HCEC 1CT (cell line): ENCODE data around the gene TFCP2L1.
"Not testable (repeated sequence)": the region's sequence is repeated elsewhere in the genome, so short reads cannot be mapped to it uniquely, and the experiment has no call there.

Source experiments
- DNase-seq: peaks from one replicate; pipeline ENCODE4 v3.0.0-alpha.2; 2017

TFCP2L1 gene

DNA sequence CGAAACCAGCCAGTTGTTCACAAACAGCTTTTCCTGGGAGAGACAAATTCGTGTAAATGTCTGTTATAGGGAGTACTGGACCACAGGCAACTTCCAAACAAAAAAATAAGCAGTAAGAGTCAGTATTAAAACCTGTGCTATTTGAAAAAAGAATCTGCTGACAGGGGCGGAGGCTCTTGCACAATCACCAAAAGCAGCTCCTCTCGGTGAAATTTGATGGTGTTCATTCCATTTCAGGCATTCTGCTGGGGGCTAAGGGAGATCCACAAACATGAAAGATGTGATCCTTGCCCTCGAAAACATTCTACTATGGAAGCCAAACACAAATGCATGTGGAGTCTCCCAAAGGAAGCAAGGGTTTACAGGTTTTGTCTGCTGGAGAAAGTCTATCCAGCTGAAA is 45.0 kb downstream of the TFCP2L1 start:
- DNase-seq = no peak

DNA sequence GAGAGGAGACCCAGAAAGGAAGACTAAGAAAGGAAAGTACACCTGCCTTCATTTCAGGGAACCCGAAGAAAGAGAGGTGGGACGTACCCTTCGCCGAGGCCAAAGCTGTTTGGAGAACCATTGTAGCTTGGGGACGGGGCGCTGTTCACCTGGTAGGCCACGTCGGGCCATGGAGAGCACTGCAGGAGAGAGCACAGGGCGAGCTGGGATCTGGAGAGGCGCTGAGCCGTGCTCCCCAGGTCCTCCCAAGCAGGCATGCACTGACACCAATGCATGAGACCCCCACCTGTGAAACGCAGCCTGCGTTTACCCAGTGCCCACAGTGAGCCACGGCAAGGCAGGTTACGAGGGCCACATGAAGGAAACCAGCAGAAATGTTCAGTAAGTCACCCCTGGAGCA is 45.5 kb downstream of the TFCP2L1 start:
- DNase-seq = no peak

DNA sequence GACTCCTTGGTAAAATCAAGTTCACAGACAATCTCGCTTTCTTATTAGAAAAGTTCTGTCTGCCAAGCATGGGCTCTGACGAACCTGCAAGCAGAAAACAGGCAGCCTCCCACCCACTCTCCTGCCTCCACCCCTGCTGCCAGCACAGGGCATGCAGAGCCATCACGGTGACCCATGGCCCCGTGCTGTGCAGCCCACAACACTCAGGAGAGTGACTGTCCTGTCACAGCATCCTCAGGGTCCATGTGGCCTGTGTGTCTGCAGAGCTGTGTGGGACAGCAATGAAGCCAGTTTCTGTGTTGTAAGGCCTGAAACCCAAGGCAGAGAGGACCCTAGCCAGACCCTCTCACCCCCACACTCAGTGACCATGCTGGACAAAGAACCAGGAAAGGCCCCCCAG is 46.2 kb downstream of the TFCP2L1 start:
- no peak for DNase-seq

DNA sequence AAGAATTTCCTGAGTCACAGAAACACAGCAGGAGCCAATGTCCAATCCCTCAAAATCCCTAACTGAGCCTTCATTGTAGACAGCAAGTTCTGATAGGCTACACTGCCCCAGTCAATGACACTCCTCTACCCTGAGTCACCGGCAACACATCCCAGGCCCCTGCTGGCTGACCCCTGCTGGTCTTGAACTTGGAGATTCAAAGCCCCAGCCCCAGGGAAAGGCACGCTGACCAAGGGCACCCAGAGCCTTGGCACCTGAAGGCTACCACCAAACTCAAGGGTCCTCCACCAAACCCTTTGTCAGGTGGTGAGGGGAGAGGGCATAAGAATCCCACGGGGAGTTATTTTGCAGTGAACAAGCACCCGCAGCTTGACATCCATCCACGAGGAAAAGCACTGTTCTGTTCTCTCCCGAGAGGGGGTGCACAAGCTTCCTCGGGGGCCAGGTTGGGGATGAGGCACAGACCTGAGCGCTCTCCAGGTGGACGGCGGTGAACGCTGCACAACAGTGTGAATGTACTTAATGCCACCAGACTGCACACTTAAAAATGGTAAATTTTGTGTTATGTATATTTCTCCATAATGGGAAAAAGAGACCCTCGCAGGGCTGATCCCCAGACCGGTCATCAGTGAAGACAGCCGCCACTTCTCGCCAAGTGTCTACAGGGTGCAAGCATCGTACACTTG is 46.9 kb downstream of the TFCP2L1 start:
- no peak for DNase-seq

DNA sequence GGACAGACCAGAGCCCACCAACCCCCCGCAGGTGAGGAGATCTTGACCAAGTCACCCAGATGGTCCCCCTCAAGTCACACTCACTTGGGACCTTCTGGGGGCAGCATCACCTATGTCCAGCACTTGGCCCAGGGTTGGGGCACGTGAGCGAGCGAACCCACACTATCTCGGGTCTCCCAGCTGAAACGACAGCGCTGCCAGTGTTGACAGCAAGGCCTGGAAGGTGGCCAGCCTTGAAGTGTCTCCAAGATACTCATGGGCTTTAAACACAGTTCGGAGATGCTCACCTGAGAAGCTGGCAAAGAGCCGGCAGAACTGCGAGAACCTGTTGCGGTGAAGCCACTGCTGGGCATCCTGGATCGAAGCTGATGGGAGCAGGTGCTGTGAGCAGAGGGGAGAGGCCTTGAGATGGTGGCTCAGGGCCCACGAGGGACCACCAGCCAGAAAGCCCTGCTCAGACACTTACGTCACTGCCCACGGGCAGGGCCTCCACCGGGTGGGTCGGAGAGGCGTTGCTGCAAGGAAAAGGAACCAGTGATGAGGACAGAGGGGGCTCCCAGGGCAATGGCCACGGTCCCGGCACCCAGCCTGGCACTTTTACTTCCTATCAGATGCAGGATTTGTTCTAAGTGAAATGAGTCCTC is 47.5 kb downstream of the TFCP2L1 start:
- no peak for DNase-seq

DNA sequence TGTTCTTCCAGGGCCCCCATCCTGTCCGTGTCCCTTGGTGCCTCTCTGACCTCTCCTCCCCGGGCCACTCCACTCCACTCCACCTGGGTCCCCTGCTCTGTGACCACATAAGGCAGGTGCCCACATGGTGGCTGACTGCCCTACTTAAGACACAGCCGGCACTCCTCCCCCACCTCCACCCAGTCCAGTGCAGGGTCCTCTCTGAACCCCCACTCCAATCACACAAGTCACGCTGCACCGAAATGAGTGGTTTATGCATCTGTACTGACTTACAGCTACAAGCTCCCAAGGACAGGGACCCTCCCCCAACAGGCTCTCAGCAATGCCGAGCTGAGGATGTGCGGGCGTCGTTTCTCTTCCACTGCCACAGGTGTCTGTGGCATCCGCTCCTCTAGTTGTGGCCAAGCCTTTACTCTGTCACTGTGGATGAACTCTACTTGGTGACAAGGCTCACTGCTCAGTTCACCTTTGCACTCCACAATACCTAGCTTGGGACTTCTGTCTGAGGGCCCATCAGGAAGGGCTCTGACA is 48.3 kb downstream of the TFCP2L1 start:
- no peak for DNase-seq

DNA sequence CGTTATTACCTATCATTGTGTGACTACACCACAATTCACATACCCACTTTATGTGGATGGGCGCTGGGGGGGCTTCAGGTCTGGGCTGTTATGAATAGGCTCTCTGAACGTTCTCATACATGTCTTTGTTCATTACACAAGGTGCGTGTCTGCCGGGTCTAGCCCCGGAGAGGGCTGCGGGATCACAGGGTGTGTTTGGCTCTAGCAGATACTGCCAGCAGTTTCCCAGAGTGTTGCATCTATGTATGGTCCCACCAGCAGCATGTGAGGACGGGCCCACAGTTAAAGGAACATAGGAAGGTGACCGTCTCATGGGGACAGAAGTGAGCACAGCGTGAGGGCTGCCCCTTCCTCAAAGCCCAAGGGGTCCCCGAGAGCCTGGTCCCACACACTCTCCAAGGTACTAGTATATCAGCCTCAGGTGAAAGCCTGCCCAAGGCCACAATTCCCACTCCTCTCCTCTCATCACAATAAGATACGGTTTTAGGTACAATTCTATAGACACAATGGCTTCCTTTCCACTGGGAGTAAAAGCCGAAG is 48.8 kb downstream of the TFCP2L1 start:
- DNase-seq = no peak

DNA sequence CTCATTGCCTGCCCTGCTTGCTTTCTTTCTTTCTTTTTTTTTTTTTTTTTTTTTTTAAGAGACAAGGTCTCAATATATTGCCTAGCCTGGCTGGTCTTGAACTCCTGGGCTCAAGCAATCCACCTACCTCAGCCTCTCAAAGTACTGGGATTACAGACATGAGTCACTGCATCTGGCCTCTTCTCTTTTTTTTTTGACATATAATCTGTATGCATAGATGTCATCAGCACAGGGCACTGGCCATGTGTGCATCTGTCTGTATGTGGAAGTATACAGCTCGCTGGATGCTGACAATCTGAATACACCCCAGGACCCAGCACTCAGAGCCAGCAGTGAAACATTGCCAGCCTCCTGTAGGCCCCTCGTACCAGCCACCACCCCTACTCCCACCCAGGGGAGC is 49.5 kb downstream of the TFCP2L1 start:
- DNase-seq = peak; percentile 16

DNA sequence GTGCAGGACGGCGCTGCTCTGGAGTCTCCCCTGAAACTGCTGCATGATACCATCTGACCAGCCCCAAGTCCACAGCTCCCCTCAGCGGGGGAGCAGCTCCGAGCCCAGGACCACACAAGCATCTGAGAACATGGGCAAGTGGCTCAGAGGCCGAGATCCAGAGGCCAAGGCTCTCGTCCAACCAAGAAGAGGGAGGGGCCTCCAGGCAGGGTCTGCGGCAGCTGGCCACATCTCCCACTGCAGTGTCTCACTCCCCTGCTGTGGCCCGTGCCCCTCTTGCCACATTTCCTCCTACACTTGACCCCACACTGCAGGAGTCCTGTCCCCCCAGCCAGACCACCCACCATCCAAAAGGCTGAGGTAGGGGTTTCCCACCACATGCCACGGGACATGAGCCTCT is 50.2 kb downstream of the TFCP2L1 start:
- no peak for DNase-seq

DNA sequence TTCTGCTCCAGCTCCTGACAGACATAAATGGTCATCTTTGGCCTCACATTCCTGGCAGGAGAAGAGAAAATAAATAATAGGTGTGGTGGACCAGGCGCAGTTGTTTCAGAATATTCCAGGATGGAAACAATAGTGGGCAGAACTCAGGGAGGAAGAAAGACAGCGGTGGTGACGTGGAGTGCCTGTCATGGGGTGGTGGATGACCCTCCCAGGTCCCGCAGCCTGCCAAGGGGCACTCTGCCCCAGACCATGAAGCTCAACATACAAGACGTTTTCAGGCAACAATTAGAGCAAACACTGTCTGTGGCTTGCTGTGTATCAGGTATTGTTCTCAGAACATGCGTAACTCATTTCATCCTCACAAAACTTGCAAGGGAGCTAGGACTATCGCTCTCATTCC is 50.9 kb downstream of the TFCP2L1 start:
- no peak for DNase-seq

DNA sequence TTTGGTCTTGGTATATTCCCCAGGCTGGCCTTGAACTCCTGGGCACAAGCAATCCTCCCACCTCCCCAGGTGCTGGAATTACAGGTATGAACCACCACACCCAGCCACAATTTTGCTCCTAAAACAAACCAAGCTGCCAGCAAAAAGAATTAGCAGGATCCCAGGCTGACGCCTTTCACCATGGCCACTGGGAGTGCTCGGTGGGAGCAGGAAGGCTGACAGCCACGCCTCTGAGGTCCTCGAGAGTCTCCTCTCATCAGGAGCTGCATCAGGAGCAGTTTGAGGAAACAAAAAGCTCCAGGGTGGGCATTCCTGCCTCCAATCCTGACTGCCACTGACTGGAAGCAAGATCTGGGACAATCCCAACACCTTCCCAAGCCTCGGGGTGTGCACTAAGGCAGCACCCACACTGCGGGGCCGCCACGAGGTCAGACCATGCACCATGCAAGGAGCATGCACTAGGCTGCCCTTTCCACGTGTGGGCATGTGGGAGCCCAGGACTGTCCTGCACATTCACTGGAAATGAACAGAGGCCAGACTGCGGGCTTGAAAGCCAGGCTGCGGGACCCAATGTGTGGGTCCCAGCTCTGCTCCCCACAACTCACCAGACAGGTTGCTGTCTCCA is 51.4 kb downstream of the TFCP2L1 start:
- DNase-seq = no peak

DNA sequence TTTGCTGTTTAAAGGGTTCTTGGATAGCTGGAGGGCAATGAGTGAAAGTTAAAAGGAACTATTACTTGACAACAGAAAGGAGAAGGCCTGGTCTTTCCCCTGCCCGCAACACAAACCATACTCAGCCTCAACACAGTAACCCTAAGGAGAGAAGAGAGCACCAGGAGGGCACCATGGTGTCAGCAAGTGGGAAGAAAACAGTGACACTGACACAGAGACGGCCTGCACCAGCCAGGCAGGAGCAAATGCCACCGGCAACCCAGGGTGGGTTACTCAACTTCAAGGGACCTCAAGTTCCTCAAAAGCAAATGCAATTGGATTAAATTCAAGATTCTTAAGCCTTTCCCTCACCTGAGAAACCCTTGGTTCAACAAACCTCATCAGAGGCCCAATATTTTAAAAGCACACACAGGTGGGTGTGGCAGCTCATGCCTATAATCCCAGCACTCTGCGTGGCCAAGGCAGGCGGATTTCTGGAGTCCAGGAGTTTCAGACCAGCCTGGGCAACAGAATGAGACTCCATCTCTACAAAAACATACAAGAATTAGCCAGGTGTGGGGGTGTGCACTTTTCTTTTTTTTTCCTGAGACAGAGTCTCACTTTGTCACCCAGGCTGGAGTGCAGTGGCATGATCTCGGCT is 52.3 kb downstream of the TFCP2L1 start:
- no peak for DNase-seq

DNA sequence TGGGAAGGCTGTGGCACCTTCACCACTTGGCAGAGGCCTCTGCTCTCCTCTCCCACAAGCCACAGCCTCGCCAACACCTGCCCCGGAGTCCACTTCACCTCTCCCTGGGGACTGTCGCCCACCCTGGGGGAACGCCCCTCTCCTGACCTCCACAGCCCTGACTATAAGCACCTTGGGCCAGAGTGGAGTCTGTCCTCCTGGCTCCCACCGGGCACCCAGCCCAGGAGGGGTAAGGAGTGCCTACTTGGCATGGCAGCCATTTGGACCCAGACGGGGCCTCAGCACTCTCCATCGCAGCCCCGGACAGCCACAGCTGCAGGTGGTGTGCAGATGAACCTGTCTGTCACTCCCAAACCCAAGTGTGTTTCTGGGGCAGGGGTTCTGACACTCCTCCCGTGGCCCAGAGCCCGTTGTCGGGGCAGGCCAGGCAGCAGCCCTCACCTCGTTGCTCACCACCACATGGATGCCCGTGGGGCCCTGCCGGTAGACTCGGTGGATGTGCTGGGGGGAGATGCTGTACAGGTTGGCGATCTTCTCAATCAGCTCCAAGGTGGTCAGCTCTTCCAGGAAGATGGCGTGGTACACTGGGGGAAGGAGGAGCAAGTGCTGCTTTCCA is 53.5 kb downstream of the TFCP2L1 start:
- no peak for DNase-seq

DNA sequence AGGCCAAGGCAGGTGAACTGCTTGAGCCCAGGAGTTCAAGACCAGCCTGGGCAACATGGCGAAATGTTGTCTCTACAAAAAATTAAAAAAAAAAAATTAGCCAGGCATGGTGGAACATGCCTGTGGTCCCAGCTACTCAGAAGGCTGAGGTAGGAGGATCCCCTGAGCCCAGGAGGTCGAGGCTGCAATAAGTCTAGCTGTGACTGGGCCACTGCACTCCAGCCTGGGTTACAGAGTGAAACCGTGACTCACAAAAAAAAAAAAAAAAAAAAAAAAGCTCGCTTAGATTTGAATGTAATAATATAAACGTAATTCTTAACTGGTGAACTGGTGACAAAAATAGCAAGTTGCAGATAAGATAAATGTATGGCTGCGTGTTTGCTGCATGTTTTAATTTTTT is 56.5 kb downstream of the TFCP2L1 start:
- no peak for DNase-seq

DNA sequence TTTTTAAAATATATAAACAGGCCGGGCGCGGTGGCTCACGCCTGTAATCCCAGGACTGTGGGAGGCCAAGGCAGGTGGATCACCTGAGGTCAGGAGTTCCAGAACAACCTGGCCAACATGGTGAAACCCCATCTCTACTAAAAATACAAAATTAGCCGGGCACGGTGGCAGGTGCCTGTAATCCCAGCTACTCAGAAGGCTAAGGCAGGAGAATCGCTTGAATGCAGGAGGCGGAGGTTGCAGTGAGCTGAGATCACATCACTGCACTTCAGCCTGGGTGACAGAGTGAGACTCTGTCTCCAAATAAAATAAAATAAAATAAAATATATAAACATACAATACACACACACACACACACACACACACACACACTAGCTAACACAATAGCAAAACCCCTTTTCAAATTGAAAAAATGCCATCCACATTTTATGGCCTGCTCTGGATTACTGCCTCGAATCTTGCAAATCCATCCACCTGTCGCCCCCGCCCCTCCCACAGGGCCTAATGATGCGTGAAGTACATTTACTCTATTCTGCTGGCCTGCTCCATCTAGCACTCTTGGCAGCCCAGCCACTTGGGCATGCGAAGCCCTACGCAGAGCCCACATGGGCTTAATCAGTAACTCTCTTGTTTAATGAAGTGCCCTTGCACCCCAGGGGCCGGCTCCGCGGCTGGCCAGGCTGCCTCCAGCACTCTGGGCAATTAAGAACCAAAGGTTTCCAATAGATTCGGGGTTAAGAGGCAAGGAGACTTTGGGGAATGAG is 57.4 kb downstream of the TFCP2L1 start:
- not testable (repeated sequence) for DNase-seq

DNA sequence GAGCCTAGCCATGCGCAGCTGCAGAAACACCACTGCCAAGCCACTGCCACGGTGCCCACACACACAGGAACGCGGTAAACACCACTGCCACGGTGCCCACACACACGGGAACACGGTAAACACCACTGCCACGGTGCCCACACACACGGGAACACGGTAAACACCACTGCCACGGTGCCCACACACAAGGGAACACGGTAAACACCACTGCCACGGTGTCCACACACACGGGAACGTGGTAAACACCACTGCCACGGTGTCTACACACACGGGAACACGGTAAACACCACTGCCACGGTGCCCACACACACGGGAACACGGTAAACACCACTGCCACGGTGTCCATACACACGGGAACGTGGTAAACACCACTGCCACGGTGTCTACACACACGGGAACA is 59.3 kb downstream of the TFCP2L1 start:
- not testable (repeated sequence) for DNase-seq

DNA sequence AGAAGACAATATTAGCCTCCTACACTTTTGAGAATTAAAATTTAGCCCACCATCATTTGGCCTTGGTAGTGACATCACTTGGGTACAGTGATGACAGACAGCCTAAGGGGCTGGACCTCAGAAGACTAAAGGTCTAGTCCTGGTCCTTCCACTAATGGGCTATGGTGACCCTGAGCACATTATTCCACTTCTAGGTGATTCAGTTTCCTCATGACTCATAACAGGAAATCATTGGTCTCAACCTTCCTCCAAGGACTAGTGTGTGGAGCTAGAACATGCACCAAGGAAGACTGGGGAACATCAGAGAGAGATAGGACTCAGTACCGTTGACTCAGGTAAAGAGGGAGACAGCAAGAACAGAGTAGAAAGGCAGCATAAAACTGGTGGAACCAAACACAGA is 64.0 kb downstream of the TFCP2L1 start:
- DNase-seq = peak; percentile 6

DNA sequence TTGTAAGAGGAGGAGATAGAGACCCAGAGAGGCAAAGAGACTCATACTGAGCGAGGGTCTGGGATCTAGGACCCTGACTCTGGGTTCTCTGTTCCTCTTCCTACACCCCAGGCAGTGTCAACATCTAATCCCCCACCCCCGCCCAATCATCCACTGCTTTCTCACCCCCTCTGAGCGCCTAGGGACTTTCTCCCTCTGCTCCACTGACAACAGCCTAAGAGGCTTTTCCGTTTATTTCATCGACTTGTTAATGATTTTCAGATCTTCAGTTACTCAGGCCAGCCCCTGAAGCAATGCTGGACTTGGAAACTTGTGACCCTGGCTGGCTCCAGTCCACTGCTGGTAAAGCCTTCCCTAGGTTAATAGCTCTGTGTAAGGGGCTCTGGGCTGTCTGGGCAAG is 65.1 kb downstream of the TFCP2L1 start:
- DNase-seq = no peak

DNA sequence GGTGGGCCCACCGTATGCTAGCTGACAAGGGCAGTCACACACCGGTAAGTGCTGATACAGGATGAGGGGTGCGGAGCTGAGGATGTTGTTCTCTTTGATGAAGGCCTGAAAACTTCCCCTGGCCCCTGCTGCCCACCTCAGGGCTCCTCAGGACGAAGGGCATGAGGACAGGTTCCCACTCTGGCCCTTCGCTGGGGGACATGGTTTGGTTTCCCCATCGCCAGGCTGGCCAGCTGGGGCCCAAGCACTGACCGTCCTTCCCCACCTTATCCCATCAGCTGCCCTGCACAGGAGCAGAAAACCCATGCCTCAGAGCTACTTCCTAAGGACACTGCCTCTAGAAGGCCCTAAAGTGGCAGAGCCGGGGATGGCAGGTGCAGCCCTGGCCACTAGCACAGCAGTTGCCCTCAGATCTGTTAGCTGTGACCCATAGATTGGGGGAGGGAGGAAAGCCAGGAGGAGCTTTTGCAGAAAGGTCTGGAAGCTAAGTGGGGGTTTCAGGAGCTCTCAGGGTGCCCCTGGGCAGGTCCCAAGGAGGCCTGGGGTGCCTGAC is 66.5 kb downstream of the TFCP2L1 start:
- no peak for DNase-seq

DNA sequence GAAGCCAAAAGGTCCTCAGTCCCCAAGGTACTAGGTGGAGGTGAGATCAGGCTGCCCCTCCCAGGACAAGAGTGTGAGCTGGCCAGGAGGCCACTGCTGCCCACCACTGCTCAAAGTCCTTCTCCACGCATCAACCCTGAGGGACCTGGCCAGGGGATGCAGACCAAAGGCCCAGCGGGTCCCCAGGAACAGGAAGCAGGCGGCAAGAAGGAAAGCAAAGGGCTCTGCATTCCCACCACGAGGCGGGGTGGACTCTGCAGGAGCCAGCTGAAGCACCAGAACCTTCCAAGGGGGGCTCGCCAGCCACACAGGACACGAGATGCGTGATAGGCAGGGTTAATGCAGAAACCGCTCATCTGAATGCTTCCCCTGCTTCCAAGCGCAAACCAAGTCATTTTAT is 67.4 kb downstream of the TFCP2L1 start:
- no peak for DNase-seq

DNA sequence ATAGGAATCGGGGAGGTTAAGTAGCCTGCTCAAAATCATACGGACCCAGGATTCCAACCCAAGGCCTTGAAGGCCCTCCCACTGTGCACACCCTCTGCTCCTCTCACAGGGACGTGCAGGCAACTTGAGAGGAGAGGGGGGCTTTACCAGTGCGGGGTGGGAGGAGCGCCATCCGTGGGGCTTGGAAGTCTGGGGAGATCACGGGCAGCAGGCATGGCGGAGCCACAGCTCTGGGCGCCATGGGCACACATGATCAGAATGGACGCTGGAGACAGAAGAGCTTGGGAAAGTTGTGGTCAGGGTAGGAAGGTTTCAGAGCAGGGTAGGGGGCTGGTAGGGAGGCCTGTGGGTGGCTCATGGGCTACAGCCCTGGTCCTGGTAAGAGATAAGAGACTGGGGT is 70.7 kb downstream of the TFCP2L1 start:
- no peak for DNase-seq

DNA sequence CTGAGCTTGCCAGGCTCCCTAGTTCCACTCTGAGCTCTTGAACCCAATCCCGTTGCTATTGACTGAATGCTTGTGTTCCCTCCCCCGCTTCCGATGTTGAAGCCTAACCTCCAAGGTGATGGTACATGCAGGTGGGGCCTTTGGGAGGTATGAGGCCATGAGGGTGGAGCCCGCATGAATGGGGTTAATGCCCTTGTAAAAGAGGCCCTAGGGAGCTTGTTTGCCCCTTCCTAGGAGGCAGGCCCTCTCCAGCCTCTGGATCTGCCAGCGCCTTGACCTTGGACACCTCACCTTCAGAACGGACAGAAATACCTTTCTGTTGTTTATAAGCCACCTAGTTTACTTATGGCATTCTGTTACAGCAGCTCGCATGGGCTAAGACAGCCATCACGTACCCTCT is 71.6 kb downstream of the TFCP2L1 start:
- no peak for DNase-seq
